Measurements from ENCODE around the gene NXPE1. TPM values are rescaled to one million over a fixed set of nuclear protein-coding genes. Genes with fewer than 3 reads are reported as not detected.

NXPE1 gene
- polyA plus RNA-seq, 1 of the 3 experiments (the other 2 are of a cell fraction), result not detected

- TF ChIP-seq IRF3 (IDR thresholded peaks at IDR 0.05; ENCODE audit: low read depth, low read length) (no peak), GATA2 (CRISPR knock-in tag; IDR thresholded peaks at IDR 0.05) (no peak), NFIC (IDR thresholded peaks at IDR 0.05; ENCODE audit: borderline replicate concordance) (no peak), RAD21 (IDR thresholded peaks at IDR 0.05; ENCODE audit: low read length) (peak; percentile 21; the same call in 1 of the 2 replicates), TCF12 (IDR thresholded peaks at IDR 0.05) (no peak), PBX3 (IDR thresholded peaks at IDR 0.05) (no peak), EP300 (IDR thresholded peaks at IDR 0.05; ENCODE audit: borderline replicate concordance in 1 of 2, low read depth in 1 of 2, low read length in 1 of 2) (no peak), YY1 (IDR thresholded peaks at IDR 0.05; ENCODE audit: low read depth) (no peak), CTCF (IDR thresholded peaks at IDR 0.05) (peak; percentile 45), SMC3 (IDR thresholded peaks at IDR 0.05; ENCODE audit: low read depth, low read length) (0 out of 2 replicates have a peak, but pooled peaks have one; percentile 21), FOSL2 (IDR thresholded peaks at IDR 0.05; ENCODE audit: borderline replicate concordance, low read depth) (no peak), USF2 (IDR thresholded peaks at IDR 0.05; ENCODE audit: borderline replicate concordance, low read depth, low read length) (no peak), MAX (IDR thresholded peaks at IDR 0.05; ENCODE audit: low read depth) (no peak), USF1 (IDR thresholded peaks at IDR 0.05; ENCODE audit: borderline replicate concordance, low read depth) (no peak), RCOR1 (IDR thresholded peaks at IDR 0.05; ENCODE audit: low read length) (no peak), MXI1 (IDR thresholded peaks at IDR 0.05; ENCODE audit: low read depth, low read length) (no peak), ZBTB33 (IDR thresholded peaks at IDR 0.05; ENCODE audit: borderline replicate concordance, low read depth) (no peak), FOXM1 (IDR thresholded peaks at IDR 0.05; ENCODE audit: low read depth) (no peak), NRF1 (IDR thresholded peaks at IDR 0.05; ENCODE audit: low read depth, low read length) (no peak)
- no peaks in the 10 kb centered on the region for H3F3A ChIP-seq (replicated peaks; ENCODE audit: insufficient read depth)
- H2AFZ ChIP-seq (ENCODE audit: low read depth), result no peak overlapping the region
- ChIA-PET CTCF (interaction anchor here (1.3 kb wide), 1 partner anchor 269 kb away, joined by 4 read pairs; no protein-coding TSS in a partner anchor), POLR2A (no interaction called here)
- no peak for DNase-seq
- H3K4me3 ChIP-seq (ENCODE audit: low read depth in 2 of 2, low read length in 1 of 2), result no peak overlapping the region
- H3K9me3 ChIP-seq, result no peaks in the 10 kb centered on the region
- WGBS (ENCODE audit: low lambda C conversion rate), result 33% methylated on average over 5 of the region's 5 CpGs
- no peaks in the 10 kb centered on the region for H3K9me2 ChIP-seq
- H3K27me3 ChIP-seq (ENCODE audit: insufficient read depth), result no peaks in the 10 kb centered on the region
- H3K4me1 ChIP-seq (ENCODE audit: control insufficient read depth in 1 of 2, insufficient read depth in 2 of 2, low read depth in 1 of 2, low read length in 1 of 2), result no peaks in the 10 kb centered on the region
- no peak overlapping the region for H3K4me2 ChIP-seq
- H3K9ac ChIP-seq, result no peak overlapping the region
- no peaks in the 10 kb centered on the region for H4K20me1 ChIP-seq (ENCODE audit: insufficient read depth)
- no peak overlapping the region for H3K27ac ChIP-seq (ENCODE audit: low read depth in 2 of 2, low read length in 1 of 2)
- H3K36me3 ChIP-seq (replicated peaks in 1 of 2; ENCODE audit: control insufficient read depth in 1 of 2, insufficient read depth in 2 of 2, low read length in 1 of 2), result no peaks in the 10 kb centered on the region
- no peaks in the 10 kb centered on the region for H3K79me2 ChIP-seq (ENCODE audit: insufficient read depth)
Observed at GRCh38 chr11:114586797-114587196, 27.1 kb upstream of the NXPE1 start.
